GM12873 (cell line): ENCODE data around the gene PRKCA.

ENCODE experiments used
- TF ChIP-seq, protein P1 (sequence below): IDR thresholded peaks from 2 replicates; pipeline ENCODE4 v1.5.1; 2012; ENCODE audit warnings: low read depth, mild to moderate bottlenecking, moderate library complexity, low read length, control low read depth; ENCODE audit not compliant: insufficient read depth; ENCODE audit errors: missing control alignments

The PRKCA gene

GRCh38 chr17:66507982-66508760 is 205.8 kb downstream of the PRKCA start:
- TF ChIP-seq, protein P1, sequence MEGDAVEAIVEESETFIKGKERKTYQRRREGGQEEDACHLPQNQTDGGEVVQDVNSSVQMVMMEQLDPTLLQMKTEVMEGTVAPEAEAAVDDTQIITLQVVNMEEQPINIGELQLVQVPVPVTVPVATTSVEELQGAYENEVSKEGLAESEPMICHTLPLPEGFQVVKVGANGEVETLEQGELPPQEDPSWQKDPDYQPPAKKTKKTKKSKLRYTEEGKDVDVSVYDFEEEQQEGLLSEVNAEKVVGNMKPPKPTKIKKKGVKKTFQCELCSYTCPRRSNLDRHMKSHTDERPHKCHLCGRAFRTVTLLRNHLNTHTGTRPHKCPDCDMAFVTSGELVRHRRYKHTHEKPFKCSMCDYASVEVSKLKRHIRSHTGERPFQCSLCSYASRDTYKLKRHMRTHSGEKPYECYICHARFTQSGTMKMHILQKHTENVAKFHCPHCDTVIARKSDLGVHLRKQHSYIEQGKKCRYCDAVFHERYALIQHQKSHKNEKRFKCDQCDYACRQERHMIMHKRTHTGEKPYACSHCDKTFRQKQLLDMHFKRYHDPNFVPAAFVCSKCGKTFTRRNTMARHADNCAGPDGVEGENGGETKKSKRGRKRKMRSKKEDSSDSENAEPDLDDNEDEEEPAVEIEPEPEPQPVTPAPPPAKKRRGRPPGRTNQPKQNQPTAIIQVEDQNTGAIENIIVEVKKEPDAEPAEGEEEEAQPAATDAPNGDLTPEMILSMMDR, result no peak

GRCh38 chr17:66508896-66509844 is 206.8 kb downstream of the PRKCA start:
- TF ChIP-seq, protein P1, result no peak

GRCh38 chr17:66509926-66510325 is 207.5 kb downstream of the PRKCA start:
- TF ChIP-seq, protein P1, result no peak

DNA sequence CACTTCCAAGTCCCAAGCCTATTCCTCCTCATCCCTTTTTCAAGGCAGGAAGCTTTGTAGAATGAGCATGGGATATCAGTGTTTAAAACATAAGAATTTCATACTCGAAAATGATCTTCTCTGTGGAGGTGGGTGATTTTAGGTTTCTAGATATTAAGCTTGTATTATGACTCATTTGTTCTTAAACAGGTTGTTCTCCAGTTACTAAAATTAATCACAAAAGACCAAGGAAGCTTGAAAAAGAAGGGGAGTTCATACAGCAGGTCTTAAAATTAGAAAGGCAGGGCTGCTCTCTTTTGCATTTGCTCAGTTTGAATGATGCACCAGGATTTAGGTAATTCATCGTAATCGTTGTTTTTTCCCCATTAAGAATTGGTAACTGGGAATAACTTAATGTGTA is 208.7 kb downstream of the PRKCA start:
- TF ChIP-seq, protein P1, result no peak

DNA sequence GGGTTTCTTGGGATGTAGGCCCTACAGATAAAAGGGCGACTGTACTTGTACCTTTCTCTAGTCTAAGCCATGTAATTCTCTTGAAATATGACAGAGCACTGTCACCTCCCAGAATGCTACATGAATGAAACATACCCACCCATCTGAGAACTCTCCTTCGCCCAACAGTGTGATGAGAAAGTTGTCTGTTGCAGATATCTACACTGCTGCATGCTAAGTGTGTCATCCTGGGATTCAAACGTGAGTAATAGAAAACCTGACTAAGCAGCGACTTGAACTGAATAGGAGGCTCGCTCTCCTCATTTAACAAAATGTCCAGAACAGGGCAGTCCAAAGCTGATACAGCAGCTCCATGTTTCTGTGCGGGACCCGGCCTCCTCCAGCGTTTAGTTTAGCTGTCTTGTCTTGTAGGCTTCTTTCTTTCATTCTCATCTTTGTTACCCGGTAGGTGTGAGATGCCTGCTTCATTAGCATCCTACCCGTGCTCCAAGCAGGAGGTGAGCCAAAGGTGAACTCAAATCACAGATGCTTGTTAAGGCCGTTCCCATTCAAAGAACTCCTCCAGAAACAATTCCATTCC is 211.9 kb downstream of the PRKCA start:
- TF ChIP-seq, protein P1, result no peak

DNA sequence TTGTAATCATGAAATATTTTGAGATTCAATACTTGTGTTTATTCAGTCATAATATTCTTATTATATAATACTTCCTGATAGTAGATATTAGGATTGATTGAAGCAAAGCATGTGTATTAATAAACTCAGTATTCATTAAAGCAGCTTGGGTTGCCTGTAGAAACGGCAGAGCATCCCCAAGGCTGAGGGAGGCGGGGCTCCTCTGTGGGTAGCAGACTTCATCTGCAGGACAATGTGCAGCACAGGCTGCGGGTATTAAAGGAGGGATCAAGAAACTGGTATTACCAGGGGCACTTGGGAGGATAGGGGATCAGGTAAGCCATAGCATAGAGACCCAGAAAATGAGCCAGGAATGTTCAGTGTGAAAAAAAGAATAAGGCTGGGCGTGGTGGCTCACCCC is 213.6 kb downstream of the PRKCA start:
- TF ChIP-seq, protein P1, result no peak
